UCSD-AML1 (cell line): Measurements from ENCODE around the gene PPP1R13L.
"Not testable (repeated sequence)": the region's sequence is repeated elsewhere in the genome, so short reads cannot be mapped to it uniquely, and the experiment has no call there.

Source experiments
- DNase-seq: peaks from one replicate; lab custom pipeline; 2025; ENCODE audit not compliant: unreplicated experiment; lab: John Stamatoyannopoulos, UW

PPP1R13L gene

GRCh38 chr19:45349126-45349415 lies 55.8 kb downstream of the PPP1R13L start:
- DNase-seq, result no peak

- DNase-seq, result no peak
Observed at GRCh38 chr19:45348367-45349125, 56.3 kb downstream of the PPP1R13L start.

DNA sequence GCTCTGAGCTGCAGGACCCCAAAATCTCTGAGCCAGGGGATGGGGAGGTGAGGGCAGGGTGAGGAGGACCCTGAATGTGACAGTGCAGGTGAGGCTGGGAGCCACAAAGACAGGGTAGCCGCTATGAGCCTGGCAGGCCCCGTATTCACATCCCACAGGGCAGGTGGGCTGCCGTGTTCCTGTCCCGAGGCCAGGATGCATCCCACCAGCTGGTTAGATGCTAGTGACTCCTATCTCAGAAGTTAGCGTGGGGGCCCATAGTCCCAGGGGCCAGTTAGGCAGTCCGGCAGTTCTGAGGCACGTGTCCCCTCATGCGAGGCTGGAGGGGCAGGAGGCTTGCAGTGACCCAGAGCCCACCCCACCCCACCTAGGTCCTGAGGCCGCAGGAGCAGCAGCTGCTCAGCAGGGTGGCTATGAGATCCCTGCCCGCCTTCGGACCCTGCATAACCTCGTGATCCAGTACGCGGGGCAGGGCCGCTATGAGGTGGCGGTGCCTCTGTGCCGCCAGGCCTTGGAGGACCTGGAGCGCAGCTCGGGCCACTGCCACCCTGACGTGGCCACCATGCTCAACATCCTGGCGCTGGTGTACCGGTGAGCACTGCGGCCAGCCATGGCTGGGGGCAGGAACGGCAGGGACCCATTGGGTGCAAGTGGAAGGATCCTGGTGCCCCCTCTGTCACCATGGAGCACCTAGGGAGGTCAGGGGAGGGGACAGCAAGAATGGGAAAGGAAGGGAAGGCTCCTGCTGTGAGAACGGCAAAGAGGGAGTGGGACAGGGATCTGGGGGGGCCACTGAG lies 57.1 kb downstream of the PPP1R13L start:
- no peak for DNase-seq

DNA sequence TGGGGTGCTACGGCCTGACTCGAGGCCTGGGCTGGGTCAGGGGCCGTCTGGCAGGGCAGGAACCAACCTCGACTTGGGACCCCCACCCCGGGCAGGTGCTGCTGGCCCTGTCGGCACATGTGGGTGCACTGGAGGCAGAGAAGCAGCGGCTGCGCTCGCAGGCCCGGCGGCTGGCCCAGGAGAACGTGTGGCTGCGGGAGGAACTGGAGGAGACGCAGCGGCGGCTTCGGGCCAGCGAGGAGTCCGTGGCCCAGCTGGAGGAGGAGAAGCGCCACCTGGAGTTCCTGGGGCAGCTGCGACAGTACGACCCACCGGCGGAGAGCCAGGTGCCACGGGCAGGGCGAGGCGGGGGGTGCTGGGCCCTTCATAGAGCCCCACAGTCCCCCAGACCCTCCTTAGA lies 58.4 kb downstream of the PPP1R13L start:
- no peak for DNase-seq

- no peak for DNase-seq
Observed at GRCh38 chr19:45345506-45345860, 59.4 kb downstream of the PPP1R13L start.

GRCh38 chr19:45344621-45345505 lies 60.0 kb downstream of the PPP1R13L start:
- DNase-seq, result no peak

DNA sequence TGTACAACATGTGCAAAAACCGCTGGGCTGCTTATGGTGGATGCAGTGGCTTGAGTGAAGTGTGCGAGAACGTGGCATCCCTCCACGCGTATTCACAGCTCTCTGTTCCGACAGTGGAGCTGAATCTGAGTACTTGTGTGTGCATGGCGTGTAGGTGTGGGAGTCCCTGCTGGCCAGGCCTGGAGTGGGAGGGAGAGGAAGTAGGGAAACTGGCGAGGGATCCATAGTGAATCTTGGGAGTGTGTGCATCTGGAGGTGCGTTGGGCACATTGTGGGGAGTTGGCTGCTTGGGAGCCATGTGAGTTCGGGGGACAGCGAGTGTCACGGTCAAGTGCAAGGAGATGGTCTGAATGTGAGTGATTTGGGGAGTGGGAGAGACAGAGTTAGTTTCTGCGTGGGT lies 62.0 kb downstream of the PPP1R13L start:
- DNase-seq, result no peak

- DNase-seq, result no peak
Observed at GRCh38 chr19:45340899-45341453, 63.9 kb downstream of the PPP1R13L start.

- no peak for DNase-seq
Observed at GRCh38 chr19:45340232-45340898, 64.5 kb downstream of the PPP1R13L start, which contains the start of gene KLC3. Gene KLC3 (plus strand): TSS chr19:45340750. CDS start chr19:45345542, 4,792 bp downstream.

DNA sequence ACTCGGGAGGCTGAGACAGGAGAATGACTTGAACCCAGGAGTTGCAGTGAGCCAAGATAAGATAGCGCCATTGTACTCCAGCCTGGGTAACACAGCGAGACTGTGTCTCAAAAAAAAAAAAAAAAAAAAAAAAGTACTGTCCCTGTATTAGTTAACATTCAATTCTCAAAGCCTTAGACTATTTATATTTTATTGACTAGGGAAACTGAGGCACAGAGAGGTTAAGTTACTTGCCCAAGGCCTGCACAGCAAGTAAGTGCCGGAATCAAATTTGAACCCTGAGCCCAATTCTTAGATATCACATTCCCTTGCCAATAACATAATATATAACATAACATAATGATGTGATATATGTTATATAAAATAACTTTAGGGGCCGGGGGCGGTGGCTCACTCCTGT lies 65.2 kb downstream of the PPP1R13L start:
- DNase-seq, result no peak

DNA sequence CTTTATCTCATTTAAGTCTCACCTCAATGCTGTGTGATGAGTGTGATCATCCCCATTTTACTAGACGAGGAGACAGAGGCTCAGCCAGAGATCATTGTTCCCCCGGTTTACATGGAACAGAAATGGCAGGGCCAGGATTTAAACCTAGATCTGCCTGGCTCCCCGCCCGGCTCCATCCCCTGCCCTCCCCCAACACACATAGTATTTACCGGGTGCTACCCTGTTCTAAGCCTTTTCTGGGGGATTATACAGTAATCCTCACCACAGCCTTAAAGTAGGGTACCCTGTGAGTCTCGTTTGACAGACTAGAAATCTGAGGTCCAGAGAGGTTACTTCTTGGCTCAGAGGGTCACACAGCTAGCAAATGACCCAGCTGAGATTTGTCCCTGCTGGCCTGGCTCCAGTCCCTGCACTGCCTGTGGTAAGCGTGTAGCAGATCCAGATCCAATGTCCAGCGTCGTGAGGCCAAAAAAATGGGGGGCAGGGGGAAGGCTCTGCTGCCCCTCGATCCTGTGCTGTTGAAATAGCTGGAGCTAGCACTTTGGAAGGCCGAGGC lies 68.1 kb downstream of the PPP1R13L start:
- DNase-seq, result no peak

GRCh38 chr19:45334881-45335280 lies 70.0 kb downstream of the PPP1R13L start:
- not testable (repeated sequence) for DNase-seq

- no peak for DNase-seq
Observed at GRCh38 chr19:45333609-45334303, 71.1 kb downstream of the PPP1R13L start.

- DNase-seq, result no peak
Observed at GRCh38 chr19:45331411-45331810, 73.5 kb downstream of the PPP1R13L start.
